GM23338 (cell line): ENCODE measurements around the gene MINDY1. TPM values are rescaled to one million over a fixed set of nuclear protein-coding genes. Genes with fewer than 3 reads are reported as not detected.

Source experiments
- CREB1 ChIP-seq: fragments of 250-450 bp; sonication (Bioruptor Pico); IDR thresholded peaks from 2 replicates; pipeline ENCODE4 v1.5.0; 2020; ENCODE audit warnings: low read depth, mild to moderate bottlenecking, moderate library complexity
- EZH2 ChIP-seq: fragments of 200-600 bp; sonication (generic); IDR thresholded peaks from one replicate; pipeline ENCODE4 v1.8.0; 2017; ENCODE audit warnings: antibody characterized with exemption, mild to moderate bottlenecking, low read depth; ENCODE audit not compliant: unreplicated experiment
- EZH2phosphoT487 ChIP-seq: fragments of 200-600 bp; sonication (generic); IDR thresholded peaks from one replicate; pipeline ENCODE4 v1.8.1; 2018; ENCODE audit warnings: antibody characterized with exemption; ENCODE audit not compliant: unreplicated experiment
- NANOG ChIP-seq: IDR thresholded peaks from 2 replicates; pipeline ENCODE4 v1.6.1; 2016; ENCODE audit warnings: antibody characterized with exemption, borderline replicate concordance
- REST ChIP-seq: IDR thresholded peaks from one replicate; pipeline ENCODE4 v1.6.1; 2018; ENCODE audit warnings: antibody characterized with exemption; ENCODE audit not compliant: unreplicated experiment
- STAT1 ChIP-seq: IDR thresholded peaks from one replicate; pipeline ENCODE4 v1.6.1; 2016; ENCODE audit warnings: antibody characterized with exemption; ENCODE audit not compliant: unreplicated experiment
- ZNF114 ChIP-seq: fragments of 250-450 bp; sonication (Bioruptor Pico); IDR thresholded peaks from 2 replicates; pipeline ENCODE4 v1.5.0; 2020; ENCODE audit warnings: mild to moderate bottlenecking, moderate library complexity
- polyA plus RNA-seq: library from polyadenylated mRNA; unstranded; fragments of >200 nt; fragmentation: Nextera tagmentation; extraction: Ambion mirVana; gene quantifications from 2 replicates; pipeline ENCODE4 v1.2.1, GENCODE V29; 2016
- total RNA-seq: library from RNA; depleted of rRNA; stranded (reverse); fragments of >200 nt; shearing (Covaris generic); gene quantifications from 2 replicates; pipeline ENCODE4 v1.2.3, GENCODE V29; 2014
- TF ChIP-seq, protein P1 (sequence below): fragments of 250-450 bp; sonication (Bioruptor Pico); IDR thresholded peaks from 2 replicates; pipeline ENCODE4 v1.5.0; 2020; ENCODE audit warnings: mild to moderate bottlenecking, moderate library complexity
- TF ChIP-seq, protein P2 (sequence below): IDR thresholded peaks from 2 replicates; pipeline ENCODE4 v1.6.1; 2016; ENCODE audit warnings: antibody characterized with exemption

MINDY1 gene
- total and polyA plus RNA-seq, 2 experiments from 2014 or later = 4.5 to 10.3 TPM

DNA sequence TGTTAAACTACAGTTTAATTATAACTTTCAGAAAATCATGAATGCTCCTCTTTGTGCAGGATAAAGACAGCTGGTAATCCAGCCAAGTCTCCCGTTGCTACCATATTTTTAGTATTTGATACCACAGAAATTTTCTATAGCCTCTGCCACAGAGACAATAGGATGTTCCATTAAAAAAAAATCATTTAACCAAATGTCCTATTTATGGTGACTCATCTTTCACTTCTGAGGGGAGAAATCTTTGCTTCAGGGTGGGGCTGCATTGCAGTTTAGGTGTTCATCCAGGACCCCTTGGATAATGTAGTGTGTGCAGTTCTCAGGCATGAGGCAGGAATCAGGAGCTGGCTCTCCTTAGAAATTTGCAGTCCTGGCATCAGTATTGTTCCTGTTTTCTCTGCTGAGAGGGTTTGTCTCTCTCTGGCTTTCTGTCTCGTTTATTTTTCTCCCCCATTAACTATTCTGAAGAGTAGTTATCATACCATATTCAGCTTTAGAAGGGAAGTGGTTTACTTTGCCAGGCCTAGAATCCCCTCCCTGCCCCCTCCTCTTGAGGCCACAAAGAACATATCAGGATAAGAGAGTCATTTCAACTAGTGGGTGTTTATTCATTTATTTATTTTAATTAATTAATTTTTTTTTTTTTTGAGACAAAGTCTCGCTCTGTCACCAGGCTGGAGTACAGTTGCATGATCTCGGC is 4.6 kb upstream of the MINDY1 start (continued):
- TF ChIP-seq, protein P1, sequence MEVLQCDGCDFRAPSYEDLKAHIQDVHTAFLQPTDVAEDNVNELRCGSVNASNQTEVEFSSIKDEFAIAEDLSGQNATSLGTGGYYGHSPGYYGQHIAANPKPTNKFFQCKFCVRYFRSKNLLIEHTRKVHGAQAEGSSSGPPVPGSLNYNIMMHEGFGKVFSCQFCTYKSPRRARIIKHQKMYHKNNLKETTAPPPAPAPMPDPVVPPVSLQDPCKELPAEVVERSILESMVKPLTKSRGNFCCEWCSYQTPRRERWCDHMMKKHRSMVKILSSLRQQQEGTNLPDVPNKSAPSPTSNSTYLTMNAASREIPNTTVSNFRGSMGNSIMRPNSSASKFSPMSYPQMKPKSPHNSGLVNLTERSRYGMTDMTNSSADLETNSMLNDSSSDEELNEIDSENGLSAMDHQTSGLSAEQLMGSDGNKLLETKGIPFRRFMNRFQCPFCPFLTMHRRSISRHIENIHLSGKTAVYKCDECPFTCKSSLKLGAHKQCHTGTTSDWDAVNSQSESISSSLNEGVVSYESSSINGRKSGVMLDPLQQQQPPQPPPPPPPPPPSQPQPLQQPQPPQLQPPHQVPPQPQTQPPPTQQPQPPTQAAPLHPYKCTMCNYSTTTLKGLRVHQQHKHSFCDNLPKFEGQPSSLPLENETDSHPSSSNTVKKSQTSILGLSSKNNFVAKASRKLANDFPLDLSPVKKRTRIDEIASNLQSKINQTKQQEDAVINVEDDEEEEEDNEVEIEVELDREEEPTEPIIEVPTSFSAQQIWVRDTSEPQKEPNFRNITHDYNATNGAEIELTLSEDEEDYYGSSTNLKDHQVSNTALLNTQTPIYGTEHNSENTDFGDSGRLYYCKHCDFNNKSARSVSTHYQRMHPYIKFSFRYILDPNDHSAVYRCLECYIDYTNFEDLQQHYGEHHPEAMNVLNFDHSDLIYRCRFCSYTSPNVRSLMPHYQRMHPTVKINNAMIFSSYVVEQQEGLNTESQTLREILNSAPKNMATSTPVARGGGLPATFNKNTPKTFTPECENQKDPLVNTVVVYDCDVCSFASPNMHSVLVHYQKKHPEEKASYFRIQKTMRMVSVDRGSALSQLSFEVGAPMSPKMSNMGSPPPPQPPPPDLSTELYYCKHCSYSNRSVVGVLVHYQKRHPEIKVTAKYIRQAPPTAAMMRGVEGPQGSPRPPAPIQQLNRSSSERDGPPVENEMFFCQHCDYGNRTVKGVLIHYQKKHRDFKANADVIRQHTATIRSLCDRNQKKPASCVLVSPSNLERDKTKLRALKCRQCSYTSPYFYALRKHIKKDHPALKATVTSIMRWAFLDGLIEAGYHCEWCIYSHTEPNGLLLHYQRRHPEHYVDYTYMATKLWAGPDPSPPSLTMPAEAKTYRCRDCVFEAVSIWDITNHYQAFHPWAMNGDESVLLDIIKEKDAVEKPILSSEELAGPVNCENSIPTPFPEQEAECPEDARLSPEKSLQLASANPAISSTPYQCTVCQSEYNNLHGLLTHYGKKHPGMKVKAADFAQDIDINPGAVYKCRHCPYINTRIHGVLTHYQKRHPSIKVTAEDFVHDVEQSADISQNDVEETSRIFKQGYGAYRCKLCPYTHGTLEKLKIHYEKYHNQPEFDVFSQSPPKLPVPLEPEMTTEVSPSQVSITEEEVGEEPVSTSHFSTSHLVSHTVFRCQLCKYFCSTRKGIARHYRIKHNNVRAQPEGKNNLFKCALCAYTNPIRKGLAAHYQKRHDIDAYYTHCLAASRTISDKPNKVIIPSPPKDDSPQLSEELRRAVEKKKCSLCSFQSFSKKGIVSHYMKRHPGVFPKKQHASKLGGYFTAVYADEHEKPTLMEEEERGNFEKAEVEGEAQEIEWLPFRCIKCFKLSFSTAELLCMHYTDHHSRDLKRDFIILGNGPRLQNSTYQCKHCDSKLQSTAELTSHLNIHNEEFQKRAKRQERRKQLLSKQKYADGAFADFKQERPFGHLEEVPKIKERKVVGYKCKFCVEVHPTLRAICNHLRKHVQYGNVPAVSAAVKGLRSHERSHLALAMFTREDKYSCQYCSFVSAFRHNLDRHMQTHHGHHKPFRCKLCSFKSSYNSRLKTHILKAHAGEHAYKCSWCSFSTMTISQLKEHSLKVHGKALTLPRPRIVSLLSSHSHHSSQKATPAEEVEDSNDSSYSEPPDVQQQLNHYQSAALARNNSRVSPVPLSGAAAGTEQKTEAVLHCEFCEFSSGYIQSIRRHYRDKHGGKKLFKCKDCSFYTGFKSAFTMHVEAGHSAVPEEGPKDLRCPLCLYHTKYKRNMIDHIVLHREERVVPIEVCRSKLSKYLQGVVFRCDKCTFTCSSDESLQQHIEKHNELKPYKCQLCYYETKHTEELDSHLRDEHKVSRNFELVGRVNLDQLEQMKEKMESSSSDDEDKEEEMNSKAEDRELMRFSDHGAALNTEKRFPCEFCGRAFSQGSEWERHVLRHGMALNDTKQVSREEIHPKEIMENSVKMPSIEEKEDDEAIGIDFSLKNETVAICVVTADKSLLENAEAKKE (CRISPR knock-in tag) = no peak
- TF ChIP-seq STAT1 = no peak
- TF ChIP-seq EZH2phosphoT487 = no peak
- TF ChIP-seq, protein P2, sequence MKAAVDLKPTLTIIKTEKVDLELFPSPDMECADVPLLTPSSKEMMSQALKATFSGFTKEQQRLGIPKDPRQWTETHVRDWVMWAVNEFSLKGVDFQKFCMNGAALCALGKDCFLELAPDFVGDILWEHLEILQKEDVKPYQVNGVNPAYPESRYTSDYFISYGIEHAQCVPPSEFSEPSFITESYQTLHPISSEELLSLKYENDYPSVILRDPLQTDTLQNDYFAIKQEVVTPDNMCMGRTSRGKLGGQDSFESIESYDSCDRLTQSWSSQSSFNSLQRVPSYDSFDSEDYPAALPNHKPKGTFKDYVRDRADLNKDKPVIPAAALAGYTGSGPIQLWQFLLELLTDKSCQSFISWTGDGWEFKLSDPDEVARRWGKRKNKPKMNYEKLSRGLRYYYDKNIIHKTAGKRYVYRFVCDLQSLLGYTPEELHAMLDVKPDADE = no peak
- no peak for TF ChIP-seq CREB1 (CRISPR knock-in tag)
- no peak for TF ChIP-seq REST
- TF ChIP-seq NANOG = no peak
- no peak for TF ChIP-seq EZH2
- no peak for TF ChIP-seq ZNF114
